ENCODE data around the gene ZNF276.
"Not testable (repeated sequence)": the region's sequence is repeated elsewhere in the genome, so short reads cannot be mapped to it uniquely, and the experiment has no call there.

Gene ZNF276

DNA sequence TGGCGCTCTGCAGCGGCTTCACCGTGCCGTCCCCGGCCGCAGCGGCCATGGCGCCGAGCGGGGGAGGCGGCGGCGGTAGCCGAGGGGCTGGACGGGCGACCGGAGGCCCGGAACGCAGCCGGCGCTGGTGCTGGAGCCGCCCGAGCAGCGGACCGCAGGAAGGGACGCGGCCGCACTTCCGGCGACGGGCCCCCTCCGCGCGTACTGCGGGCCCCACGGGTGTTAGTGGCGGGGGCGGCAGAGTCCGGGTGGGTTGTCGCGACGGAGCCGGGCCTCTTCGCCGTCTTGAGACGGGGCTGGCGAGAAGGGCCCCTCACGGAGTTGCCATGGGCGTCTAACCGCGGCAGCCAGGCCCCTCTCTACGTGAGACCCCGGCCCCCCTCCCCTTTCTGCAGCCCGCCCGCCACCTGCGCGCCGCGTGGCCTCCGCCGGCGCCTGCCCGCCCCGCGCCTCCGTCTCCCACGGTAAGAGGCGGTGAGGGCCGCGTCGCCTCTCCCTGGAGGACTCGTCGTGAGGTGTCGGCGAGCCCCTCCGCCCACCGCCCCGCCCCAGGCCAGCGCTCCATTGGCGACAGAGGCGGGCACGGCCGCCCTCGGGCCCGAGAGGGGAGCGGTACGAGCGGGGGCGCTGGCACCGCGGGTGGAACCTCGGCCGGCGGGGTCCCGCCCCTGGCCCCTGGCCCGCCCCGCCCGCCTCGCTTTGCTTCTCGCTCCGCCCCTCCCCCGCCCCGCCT, at the start of gene ZNF276, which contains the start of gene VPS9D1:
ZNF276 (plus strand) TSS at position 725 of the 733 bp plus-strand sequence. CDS start 104 bp downstream, outside the sequence.
VPS9D1 (minus strand) TSS at position 86 of the 733 bp plus-strand sequence; CDS start at position 49, 37 bp downstream.
- DNase-seq: peak; percentile 73 to 98 (median 82)
- intact Hi-C loops (cut with DNase I): no loop called here

GRCh38 chr16:89671565-89671964, 49.8 kb upstream of the ZNF276 start:
- intact Hi-C loops (cut with DNase I); DNase-seq: not testable (repeated sequence)

- intact Hi-C loops (cut with DNase I): no loop called here
- DNase-seq: no peak
Measured at GRCh38 chr16:89672177-89672941, 49.0 kb upstream of the ZNF276 start.

DNA sequence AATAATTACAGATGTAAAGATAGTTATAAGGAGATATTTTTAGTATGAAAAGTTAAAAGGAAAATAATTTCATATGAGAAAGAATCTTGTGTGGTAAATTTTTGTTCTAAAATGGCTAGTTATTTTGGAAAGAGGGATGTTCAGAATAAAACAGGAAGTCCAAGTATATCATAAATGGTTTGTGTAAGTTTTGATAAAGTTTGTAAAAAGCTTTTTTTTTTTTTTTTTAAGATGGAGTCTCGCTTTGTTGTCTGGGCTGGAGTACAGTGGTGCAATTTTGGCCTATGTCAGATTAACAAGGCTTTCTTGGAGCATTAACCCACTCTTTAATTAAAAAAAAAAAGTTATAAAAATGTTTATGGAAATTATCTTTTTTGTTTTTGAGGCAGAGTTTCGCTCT, 43.1 kb upstream of the ZNF276 start:
- no peak for DNase-seq
- intact Hi-C loops (cut with DNase I): no loop called here

GRCh38 chr16:89685916-89686315, 35.4 kb upstream of the ZNF276 start:
- intact Hi-C loops (cut with DNase I): loop anchor here (2.0 kb wide), 1 partner anchor 15 kb away; the partner anchor contains the start of gene SPATA2L
- peak in 3 of 10 donors; percentile 14 to 76 (median 61) for DNase-seq

- intact Hi-C loops (cut with DNase I): loop anchor here (2.0 kb wide), 1 partner anchor 14 kb away; the partner anchor contains the start of gene SPATA2L
Measured at GRCh38 chr16:89686520-89687091, 34.7 kb upstream of the ZNF276 start, which contains the start of gene CDK10. Gene CDK10, plus strand, starts transcription at chr16:89686689. Its CDS starts 22 bp downstream, at chr16:89686711.

GRCh38 chr16:89687092-89687940, 34.0 kb upstream of the ZNF276 start:
- peak in 3 of 10 donors; percentile 58 to 70 (median 60) for DNase-seq
- intact Hi-C loops (cut with DNase I): loop anchor here (2.0 kb wide), 1 partner anchor 13 kb away; the partner anchor contains the start of gene SPATA2L

More at GRCh38 chr16:89686520-89687091, 34.7 kb upstream of the ZNF276 start, which contains the start of gene CDK10:
- DNase-seq: peak; percentile 82 to 99 (median 91)

GRCh38 chr16:89688395-89688794, 32.9 kb upstream of the ZNF276 start:
- intact Hi-C loops (cut with DNase I): no loop called here
- DNase-seq: peak in 1 of 10 donors; percentile 22

DNA sequence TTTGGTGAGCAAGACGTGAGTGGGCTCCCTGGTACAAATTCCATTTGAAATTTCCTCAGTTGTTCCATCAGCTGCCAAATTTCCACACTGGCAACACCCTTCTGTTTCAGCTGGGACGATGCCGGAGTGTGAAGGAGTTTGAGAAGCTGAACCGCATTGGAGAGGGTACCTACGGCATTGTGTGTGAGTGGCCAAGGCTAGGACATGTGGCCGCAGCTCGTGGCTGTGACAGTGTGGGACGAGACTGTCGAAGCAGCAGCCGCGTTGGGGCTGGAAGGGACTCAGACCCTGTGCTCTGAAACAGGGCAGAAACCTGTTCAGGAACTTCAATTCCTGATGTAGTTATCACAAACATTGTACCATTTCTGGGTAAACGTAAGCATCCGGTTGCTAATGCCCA, 32.2 kb upstream of the ZNF276 start:
- intact Hi-C loops (cut with DNase I): no loop called here
- peak in 2 of 10 donors; percentile 35 to 70 for DNase-seq

DNA sequence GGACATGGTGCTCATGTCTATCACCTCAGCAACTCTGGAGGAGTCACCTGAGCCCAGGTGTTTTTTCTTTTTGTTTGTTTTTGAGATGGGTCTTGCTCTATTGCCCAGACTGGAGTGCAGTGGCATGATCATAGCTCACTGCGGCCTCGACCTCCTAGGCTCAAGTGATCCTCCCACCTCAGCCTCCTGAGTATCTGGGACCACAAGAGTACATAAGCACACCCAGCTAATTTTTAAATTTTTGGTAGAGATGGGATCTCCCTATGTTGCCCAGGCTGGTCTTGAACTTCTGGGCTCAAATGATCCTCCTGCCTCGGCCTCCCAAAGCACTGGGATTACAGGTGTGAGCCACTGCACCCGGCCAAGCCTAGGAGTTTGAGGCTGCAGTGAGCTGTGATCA, 31.7 kb upstream of the ZNF276 start:
- peak in 3 of 10 donors; percentile 16 to 53 (median 17) for DNase-seq
- intact Hi-C loops (cut with DNase I): not testable (repeated sequence)

DNA sequence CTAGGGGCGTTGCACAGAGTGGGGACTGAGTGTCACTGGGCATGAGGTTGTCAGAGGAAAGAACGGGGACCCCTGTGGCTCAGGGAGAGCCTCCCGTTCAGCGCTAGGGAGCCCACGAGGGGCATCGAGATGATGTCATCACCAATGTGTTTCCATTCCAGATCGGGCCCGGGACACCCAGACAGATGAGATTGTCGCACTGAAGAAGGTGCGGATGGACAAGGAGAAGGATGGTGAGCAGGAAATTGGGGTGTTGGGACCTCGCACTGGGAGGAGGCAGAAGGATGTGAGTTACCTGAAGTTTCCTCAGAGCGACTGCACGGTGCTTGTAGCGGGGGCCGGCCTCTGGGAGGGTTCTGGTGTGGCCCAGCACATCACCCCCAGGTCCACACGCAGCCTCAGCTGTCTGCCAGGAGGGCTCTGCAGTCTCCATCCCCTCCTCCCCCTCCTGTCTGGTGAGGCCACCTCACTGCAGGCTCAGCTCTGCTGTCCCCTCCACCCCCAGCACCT, 30.9 kb upstream of the ZNF276 start:
- intact Hi-C loops (cut with DNase I): no loop called here
- DNase-seq: peak in 3 of 10 donors; percentile 31 to 74 (median 38)

DNA sequence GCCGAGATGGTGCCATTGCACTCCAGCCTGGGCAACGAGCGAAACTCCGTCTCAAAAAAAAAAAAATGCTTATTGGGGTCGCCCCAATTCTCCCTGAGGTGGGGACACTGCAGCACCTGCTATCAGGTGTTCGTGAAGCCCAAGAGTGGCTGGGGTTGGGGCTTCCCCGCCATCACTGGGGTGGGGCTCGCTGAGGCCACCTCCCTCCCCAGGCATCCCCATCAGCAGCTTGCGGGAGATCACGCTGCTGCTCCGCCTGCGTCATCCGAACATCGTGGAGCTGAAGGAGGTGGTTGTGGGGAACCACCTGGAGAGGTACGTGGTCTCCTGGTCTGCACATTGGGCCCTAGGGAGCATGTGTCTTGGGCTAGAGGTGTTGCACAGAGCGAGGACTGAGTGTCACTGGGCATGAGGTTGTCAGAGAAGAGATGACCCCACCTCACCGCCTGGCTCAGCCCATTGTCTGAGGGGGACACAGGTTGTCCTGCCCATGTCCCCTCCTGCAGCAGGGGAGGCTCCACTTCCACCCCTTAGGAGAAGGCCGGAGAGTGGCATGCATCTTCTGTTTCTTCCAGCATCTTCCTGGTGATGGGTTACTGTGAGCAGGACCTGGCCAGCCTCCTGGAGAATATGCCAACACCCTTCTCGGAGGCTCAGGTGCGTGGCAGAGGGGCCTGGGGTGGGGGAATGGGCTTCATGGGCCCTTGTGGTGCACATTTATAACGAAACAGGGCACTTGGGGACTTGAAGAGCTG, 29.9 kb upstream of the ZNF276 start:
- peak in 3 of 10 donors; percentile 41 to 73 (median 57) for DNase-seq
- intact Hi-C loops (cut with DNase I): no loop called here

DNA sequence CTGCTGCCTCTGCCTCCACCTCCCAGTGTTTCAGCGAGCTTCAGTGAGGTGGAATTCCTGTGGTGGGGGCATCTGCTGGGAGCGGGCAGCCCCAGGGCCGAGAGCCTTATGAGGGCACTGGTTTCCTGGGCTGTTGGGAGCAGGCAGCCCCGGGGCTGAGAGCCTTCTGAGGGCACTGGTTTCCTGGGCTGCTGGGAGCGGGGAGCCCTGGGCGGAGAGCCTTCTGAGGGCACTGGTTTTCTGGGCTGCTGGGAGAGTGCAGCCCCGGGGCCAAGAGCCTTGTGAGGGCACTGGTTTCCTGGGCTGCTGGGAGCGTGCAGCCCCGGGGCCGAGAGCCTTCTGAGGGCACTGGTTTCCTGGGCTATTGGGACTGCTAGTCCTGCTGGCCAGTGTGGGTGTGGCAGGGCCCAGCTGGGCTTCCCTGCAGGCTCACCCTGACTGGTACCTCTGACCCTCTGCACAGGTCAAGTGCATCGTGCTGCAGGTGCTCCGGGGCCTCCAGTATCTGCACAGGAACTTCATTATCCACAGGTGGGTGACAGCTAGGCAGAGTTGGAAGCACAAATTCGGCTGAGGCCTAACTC, 29.3 kb upstream of the ZNF276 start:
- intact Hi-C loops (cut with DNase I): no loop called here
- DNase-seq: peak in 3 of 10 donors; percentile 19 to 59 (median 45)

- DNase-seq: peak in 3 of 10 donors; percentile 35 to 67 (median 42)
- intact Hi-C loops (cut with DNase I): no loop called here
Measured at GRCh38 chr16:89693289-89693731, 28.0 kb upstream of the ZNF276 start.

GRCh38 chr16:89693931-89694783, 27.2 kb upstream of the ZNF276 start:
- peak in 3 of 10 donors; percentile 73 to 85 (median 79) for DNase-seq
- intact Hi-C loops (cut with DNase I): no loop called here

GRCh38 chr16:89694784-89695085, 26.6 kb upstream of the ZNF276 start:
- intact Hi-C loops (cut with DNase I): not testable (repeated sequence)

More at GRCh38 chr16:89694784-89695085, 26.6 kb upstream of the ZNF276 start:
- DNase-seq: peak in 1 of 10 donors; percentile 64

Data from posterior cingulate gyrus (tissue), 11 donors.